OCI-LY7 (cell line): ENCODE results near the gene SETDB2. TPM values are rescaled to one million over a fixed set of nuclear protein-coding genes. Genes with fewer than 3 reads are reported as not detected.

Source experiments
- BruUV-seq: library from RNA; stranded (reverse); fragments of 400-500 nt; replicated peaks from 2 replicates; lab custom pipeline; 2021; lab: Mats Ljungman, UMichigan
- CTCF ChIA-PET: fragments of 300-600 bp; sonication (Branson Sonifier 250); formaldehyde crosslinking; loops from one replicate; lab custom pipeline; 2022; ENCODE audit warnings: antibody characterized with exemption; ENCODE audit not compliant: unreplicated experiment; lab: Charles Lee
- POLR2A ChIA-PET: fragments of 300-600 bp; sonication (Branson Sonifier 250); formaldehyde crosslinking; loops from one replicate; lab custom pipeline; 2022; ENCODE audit warnings: antibody characterized with exemption; lab: Charles Lee
- DNase-seq: peaks from one replicate; pipeline ENCODE4 v3.0.0-alpha.2; 2015; ENCODE audit warnings: low spot score
- H2AFZ ChIP-seq: fragments of 200-600 bp; sonication (generic), shearing (Covaris generic); 2 replicates; pipeline ENCODE4 v1.6.1; 2014; ENCODE audit warnings: mild to moderate bottlenecking, antibody characterized with exemption, low read length, moderate library complexity
- H3K27ac ChIP-seq: fragments of 200-600 bp; sonication (generic); 2 replicates; pipeline ENCODE4 v1.5.1; 2014; ENCODE audit warnings: mixed run types, low read depth, mild to moderate bottlenecking, moderate library complexity, low read length, inconsistent platforms; ENCODE audit not compliant: poor library complexity, severe bottlenecking
- H3K36me3 ChIP-seq: fragments of 200-600 bp; sonication (generic); 2 replicates; pipeline ENCODE4 v1.6.1; 2014; ENCODE audit warnings: mild to moderate bottlenecking, antibody characterized with exemption, low read length, moderate library complexity, mixed read lengths; ENCODE audit not compliant: insufficient read depth
- H3K4me1 ChIP-seq: fragments of 200-600 bp; sonication (generic); 2 replicates; pipeline ENCODE4 v1.5.1; 2014; ENCODE audit warnings: mild to moderate bottlenecking, low read length; ENCODE audit not compliant: insufficient read depth, poor library complexity, severe bottlenecking
- H3K4me2 ChIP-seq: fragments of 200-600 bp; sonication (generic); 2 replicates; pipeline ENCODE4 v1.6.1; 2014; ENCODE audit warnings: mild to moderate bottlenecking, low read length
- H3K4me3 ChIP-seq: fragments of 200-600 bp; sonication (generic); 2 replicates; pipeline ENCODE4 v1.5.1; 2014; ENCODE audit warnings: mild to moderate bottlenecking, low read depth, low read length; ENCODE audit not compliant: poor library complexity, severe bottlenecking
- H3K79me2 ChIP-seq: fragments of 200-600 bp; sonication (generic); 2 replicates; pipeline ENCODE4 v1.6.1; 2016; ENCODE audit warnings: low read depth, mild to moderate bottlenecking, low read length, moderate library complexity, mixed read lengths; ENCODE audit not compliant: insufficient read depth
- H3K9me2 ChIP-seq: fragments of 200-600 bp; sonication (generic); 2 replicates; pipeline ENCODE4 v1.6.1; 2016; ENCODE audit warnings: mild to moderate bottlenecking, low read length, mixed read lengths; ENCODE audit not compliant: insufficient read depth
- H3K9me3 ChIP-seq: fragments of 200-600 bp; sonication (generic); 2 replicates; pipeline ENCODE4 v1.6.1; 2014; ENCODE audit warnings: mild to moderate bottlenecking, mixed run types, low read length, mixed read lengths
- H4K20me1 ChIP-seq: fragments of 200-600 bp; sonication (generic); 2 replicates; pipeline ENCODE4 v1.6.1; 2014; ENCODE audit warnings: mild to moderate bottlenecking, antibody characterized with exemption, low read length, moderate library complexity, mixed read lengths; ENCODE audit not compliant: insufficient read depth
- CTCF ChIP-seq: fragments of 200-600 bp; sonication (generic); conservative IDR thresholded peaks from 2 replicates; pipeline ENCODE4 v1.5.1; 2014; ENCODE audit warnings: mild to moderate bottlenecking, antibody characterized with exemption, low read length, moderate library complexity, mixed read lengths
- EZH2phosphoT487 ChIP-seq: fragments of 200-600 bp; sonication (generic); IDR thresholded peaks from 2 replicates; pipeline ENCODE4 v1.6.1; 2018; ENCODE audit warnings: low read depth, borderline replicate concordance, mild to moderate bottlenecking, mixed run types, antibody characterized with exemption, low read length, moderate library complexity, mixed read lengths
- intact Hi-C: fragments of 100-400 bp; cut with micrococcal nuclease; formaldehyde crosslinking; loops from one replicate; pipeline ENCODE4 v1.10.0; 2022; ENCODE audit not compliant: unreplicated experiment
- total RNA-seq, 2 experiments: library from RNA; depleted of rRNA in 1 of 2; stranded (reverse); fragments of >200 nt in 1 of 2; shearing (Covaris generic) in 1 of 2; gene quantifications; 2 replicates each; pipeline ENCODE4 v1.2.3, GENCODE V29; 2014 to 2022

SETDB2 gene
- total RNA-seq, 2 experiments from 2014 or later, result 22.0 to 41.3 TPM

- intact Hi-C loops, result no loop called here
- TF ChIP-seq CTCF (no peak), EZH2phosphoT487 (no peak)
Observed at GRCh38 chr13:49543656-49544055, 99.6 kb downstream of the SETDB2 start.

More at GRCh38 chr13:49543656-49544055, 99.6 kb downstream of the SETDB2 start:
- no TSS peak for BruUV-seq
- H3K27ac ChIP-seq, result no peak overlapping the region
- no peaks in the 10 kb centered on the region for H3K79me2 ChIP-seq
- ChIA-PET CTCF (no interaction called here), POLR2A (interaction anchor here (1.1 kb wide), 1 partner anchor 248 kb away, joined by 3 read pairs; no protein-coding TSS in a partner anchor)
- peaks cover 29% of the 10 kb centered on the region for H3K4me1 ChIP-seq
- no peak overlapping the region for H3K4me2 ChIP-seq
- no peak overlapping the region for H2AFZ ChIP-seq
- no peak overlapping the region for H3K4me3 ChIP-seq
- H3K9me2 ChIP-seq, result no peaks in the 10 kb centered on the region
- no peaks in the 10 kb centered on the region for H4K20me1 ChIP-seq
- H3K36me3 ChIP-seq, result peaks cover 80% of the 10 kb centered on the region
- H3K9me3 ChIP-seq, result no peaks in the 10 kb centered on the region
- no peak for DNase-seq

Other genes starting within 250 kb of the SETDB2 start
- gene MLNR, start 223.9 kb upstream of the SETDB2 start, total RNA-seq (2014; rRNA removed; shearing (Covaris generic)), result not detected in 2 replicates
- gene MLNR, start 223.9 kb upstream of the SETDB2 start, total RNA-seq (2022), result not detected in 2 replicates
- gene CDADC1, start 196.3 kb upstream of the SETDB2 start, total RNA-seq (2014; rRNA removed; shearing (Covaris generic)), result 9.1 and 18.8 TPM in 2 replicates
- gene CDADC1, start 196.3 kb upstream of the SETDB2 start, total RNA-seq (2022), result 10.3 and 12.5 TPM in 2 replicates
- 5.4 and 9.6 TPM in 2 replicates for gene CAB39L, start 210 bp upstream of the SETDB2 start, total RNA-seq (2014; rRNA removed; shearing (Covaris generic))
- gene CAB39L, start 210 bp upstream of the SETDB2 start, total RNA-seq (2022), result 26.7 and 28.6 TPM in 2 replicates
- gene PHF11, start 51.7 kb downstream of the SETDB2 start, total RNA-seq (2014; rRNA removed; shearing (Covaris generic)), result 29.9 and 32.8 TPM in 2 replicates
- gene PHF11, start 51.7 kb downstream of the SETDB2 start, total RNA-seq (2022), result 56.1 and 59.8 TPM in 2 replicates
- 13.4 and 15.1 TPM in 2 replicates for gene RCBTB1, start 141.3 kb downstream of the SETDB2 start, total RNA-seq (2014; rRNA removed; shearing (Covaris generic))
- gene RCBTB1, start 141.3 kb downstream of the SETDB2 start, total RNA-seq (2022), result 30.6 and 31.1 TPM in 2 replicates
- gene ARL11, start 184.2 kb downstream of the SETDB2 start, total RNA-seq (2014; rRNA removed; shearing (Covaris generic)), result 5.9 and 8.3 TPM in 2 replicates
- gene ARL11, start 184.2 kb downstream of the SETDB2 start, total RNA-seq (2022), result 20.5 and 22.6 TPM in 2 replicates
- gene EBPL, start 247.2 kb downstream of the SETDB2 start, total RNA-seq (2014; rRNA removed; shearing (Covaris generic)), result 29.9 and 47.3 TPM in 2 replicates
- 38.8 and 42.4 TPM in 2 replicates for gene EBPL, start 247.2 kb downstream of the SETDB2 start, total RNA-seq (2022)